ENCODE data around the gene TPM4. TPM values are rescaled to one million over a fixed set of nuclear protein-coding genes. Genes with fewer than 3 reads are reported as not detected.

Gene TPM4
- total RNA-seq, 2 donors from 2014 or later = 261 to 388 TPM

DNA sequence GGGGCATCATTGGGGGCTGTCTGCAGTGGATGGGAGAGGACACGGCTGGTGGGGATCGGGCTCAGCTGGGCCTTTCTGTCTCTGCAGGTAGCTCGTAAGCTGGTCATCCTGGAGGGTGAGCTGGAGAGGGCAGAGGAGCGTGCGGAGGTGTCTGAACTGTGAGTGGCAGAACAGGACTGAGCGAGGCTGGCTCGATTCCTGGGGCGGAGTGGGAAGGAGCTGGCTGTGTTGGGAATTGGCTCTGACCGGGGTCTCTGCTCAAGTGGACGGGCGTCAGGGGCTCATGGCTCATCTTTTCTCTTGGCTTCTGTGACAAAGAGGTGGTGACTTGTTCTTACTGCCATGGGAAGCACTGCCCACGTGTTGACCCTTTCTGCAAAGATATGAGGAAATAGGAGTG lies 11.6 kb downstream of the TPM4 start:
- peaks cover 48% of the 10 kb centered on the region for H3K36me3 ChIP-seq
- H3K9me3 ChIP-seq = no peaks in the 10 kb centered on the region
- H3K27me3 ChIP-seq = no peaks in the 10 kb centered on the region
- peak overlapping the region in 1 of 2 donors; percentile 29 for H3K9ac ChIP-seq (ENCODE audit: low read depth in 2 of 2, low read length in 2 of 2)
- intact Hi-C loops (cut with DNase I) = no loop called here
- peaks cover 30% of the 10 kb centered on the region for H3K4me1 ChIP-seq
- TF ChIP-seq, protein P1, sequence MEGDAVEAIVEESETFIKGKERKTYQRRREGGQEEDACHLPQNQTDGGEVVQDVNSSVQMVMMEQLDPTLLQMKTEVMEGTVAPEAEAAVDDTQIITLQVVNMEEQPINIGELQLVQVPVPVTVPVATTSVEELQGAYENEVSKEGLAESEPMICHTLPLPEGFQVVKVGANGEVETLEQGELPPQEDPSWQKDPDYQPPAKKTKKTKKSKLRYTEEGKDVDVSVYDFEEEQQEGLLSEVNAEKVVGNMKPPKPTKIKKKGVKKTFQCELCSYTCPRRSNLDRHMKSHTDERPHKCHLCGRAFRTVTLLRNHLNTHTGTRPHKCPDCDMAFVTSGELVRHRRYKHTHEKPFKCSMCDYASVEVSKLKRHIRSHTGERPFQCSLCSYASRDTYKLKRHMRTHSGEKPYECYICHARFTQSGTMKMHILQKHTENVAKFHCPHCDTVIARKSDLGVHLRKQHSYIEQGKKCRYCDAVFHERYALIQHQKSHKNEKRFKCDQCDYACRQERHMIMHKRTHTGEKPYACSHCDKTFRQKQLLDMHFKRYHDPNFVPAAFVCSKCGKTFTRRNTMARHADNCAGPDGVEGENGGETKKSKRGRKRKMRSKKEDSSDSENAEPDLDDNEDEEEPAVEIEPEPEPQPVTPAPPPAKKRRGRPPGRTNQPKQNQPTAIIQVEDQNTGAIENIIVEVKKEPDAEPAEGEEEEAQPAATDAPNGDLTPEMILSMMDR (IDR thresholded peaks at IDR 0.05) = no peak
- H3K4me3 ChIP-seq = no peak overlapping the region
- peak overlapping the region; percentile 64 for H3K27ac ChIP-seq
- DNase-seq = no peak

DNA sequence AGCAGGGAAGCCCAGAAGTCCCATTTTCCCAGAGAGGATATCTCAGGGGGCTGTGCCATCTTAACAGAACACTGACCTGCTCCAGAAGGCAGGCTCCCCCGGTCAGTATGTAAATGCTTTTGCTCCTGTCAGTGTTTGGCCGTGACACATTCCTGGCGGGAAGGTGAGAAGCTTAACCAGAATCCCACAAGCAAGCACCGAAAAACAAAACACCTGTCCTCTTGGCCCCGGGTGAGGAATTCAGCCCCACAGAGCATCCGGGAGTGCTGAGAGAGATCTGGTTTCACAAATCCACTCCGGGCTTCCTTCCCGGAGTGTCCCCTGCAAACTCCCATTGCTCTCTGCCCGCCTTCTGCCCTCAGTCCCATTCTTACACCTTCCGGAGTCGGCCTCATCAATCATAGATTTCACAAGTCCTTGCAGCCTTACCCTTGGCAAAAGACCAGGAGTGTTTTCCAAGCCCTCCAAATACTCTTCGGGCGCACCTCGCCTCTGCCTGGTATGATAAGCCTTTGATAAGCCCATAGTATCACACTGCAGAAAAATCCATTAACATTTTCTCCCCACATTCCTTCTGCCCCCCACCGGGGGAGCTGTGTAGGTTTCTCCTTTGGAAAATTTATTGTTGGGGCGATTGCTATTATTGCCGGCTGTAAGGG lies 12.2 kb downstream of the TPM4 start:
- Histone ChIP-seq H3K4me1 (peaks cover 30% of the 10 kb centered on the region), H3K4me3 (no peak overlapping the region), H3K36me3 (peaks cover 48% of the 10 kb centered on the region), H3K9me3 (no peaks in the 10 kb centered on the region), H3K27me3 (no peaks in the 10 kb centered on the region), H3K27ac (peak overlapping the region; percentile 64), H3K9ac (ENCODE audit: low read depth in 2 of 2, low read length in 2 of 2) (peak overlapping the region in 1 of 2 donors; percentile 52)
- TF ChIP-seq, protein P1 (IDR thresholded peaks at IDR 0.05) = no peak
- intact Hi-C loops (cut with DNase I) = no loop called here
- DNase-seq = no peak

DNA sequence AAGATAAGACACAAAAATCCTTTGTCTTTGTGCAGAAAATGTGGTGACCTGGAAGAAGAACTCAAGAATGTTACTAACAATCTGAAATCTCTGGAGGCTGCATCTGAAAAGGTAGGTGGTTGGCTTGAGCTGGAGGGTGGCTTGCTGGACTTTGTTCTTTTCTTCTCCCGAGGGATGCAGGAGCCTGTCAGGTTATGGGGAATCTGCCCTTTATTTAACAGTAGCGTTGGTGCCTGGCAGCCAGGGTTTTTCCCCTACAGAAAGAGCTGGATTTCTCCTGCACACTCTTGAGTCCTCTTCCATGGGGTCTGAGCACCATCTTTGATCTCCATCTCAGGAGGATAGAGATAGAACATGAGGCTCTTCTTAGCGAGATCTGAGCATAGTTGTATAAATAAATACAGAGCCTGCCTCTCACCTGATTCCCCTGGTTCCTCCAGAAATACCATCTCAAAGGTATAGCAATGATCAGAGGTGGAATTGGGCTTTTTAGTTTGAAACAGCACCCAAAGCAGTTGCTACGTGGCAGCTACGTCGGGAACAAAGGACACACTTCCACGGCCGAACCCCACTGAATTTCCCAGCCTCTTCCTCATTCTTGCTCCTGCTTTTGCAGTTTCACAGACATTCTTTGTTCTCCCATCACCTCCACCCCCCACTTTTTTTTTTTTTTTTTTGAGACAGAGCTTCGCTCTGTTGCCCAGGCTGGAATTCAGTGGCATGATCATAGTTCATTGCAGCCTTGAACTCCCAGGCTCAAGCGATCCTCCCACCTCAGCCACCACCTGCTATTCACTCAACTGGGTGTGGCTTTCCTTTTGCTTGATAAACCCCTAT lies 12.9 kb downstream of the TPM4 start:
- no peak overlapping the region for H3K4me3 ChIP-seq
- peak overlapping the region; percentile 64 for H3K27ac ChIP-seq
- peak overlapping the region in 1 of 2 donors; percentile 52 for H3K9ac ChIP-seq (ENCODE audit: low read depth in 2 of 2, low read length in 2 of 2)
- no peaks in the 10 kb centered on the region for H3K9me3 ChIP-seq
- intact Hi-C loops (cut with DNase I) = no loop called here
- DNase-seq = no peak
- TF ChIP-seq, protein P1 (IDR thresholded peaks at IDR 0.05) = no peak
- no peaks in the 10 kb centered on the region for H3K27me3 ChIP-seq
- peaks cover 30% of the 10 kb centered on the region for H3K4me1 ChIP-seq
- peaks cover 40% of the 10 kb centered on the region for H3K36me3 ChIP-seq

DNA sequence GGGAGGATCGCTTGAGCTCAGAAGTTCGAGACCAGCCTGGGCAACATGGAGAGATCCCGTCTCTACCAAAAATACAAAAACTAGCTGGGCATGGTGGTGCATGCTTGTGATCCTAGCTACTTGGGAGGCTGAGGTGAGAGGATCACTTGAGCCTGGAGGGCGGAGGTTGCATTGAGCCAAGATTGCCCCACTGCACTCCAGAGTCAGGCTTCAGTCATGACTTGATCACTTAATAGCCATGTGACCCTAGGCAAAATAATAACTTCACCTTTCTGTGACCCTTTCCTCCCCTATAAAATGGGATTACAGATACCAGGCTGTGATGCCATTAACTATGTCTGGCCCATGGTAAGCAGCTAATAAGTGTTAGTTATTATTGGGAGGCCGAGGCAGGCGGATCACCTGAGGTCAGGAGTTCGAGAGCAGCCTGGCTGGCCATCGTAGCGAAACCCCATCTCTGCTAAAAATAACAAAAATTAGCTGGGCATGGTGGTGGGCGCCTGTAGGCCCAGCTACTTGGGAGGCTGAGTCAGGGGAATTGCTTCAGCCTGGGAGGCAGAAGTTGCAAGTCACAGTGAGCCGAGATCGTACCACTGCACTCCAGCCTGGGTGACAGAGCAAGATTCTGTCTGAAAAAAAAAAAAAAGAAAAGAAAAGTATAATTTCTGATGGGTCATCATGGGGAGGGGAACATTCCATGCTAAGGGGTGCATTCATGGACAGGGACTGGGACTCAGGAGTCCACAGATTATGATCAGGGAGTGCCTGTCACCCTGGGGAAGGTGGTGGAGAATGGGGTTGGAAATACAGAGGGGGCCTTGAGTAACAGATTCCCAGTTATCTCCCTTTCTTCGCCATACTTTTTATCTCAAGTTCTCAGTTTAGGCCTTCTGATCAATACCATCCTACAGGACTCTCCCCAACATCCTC lies 15.5 kb downstream of the TPM4 start:
- Histone ChIP-seq H3K4me3 (no peak overlapping the region), H3K9ac (ENCODE audit: low read depth in 2 of 2, low read length in 2 of 2) (no peak overlapping the region), H3K27ac (no peak overlapping the region), H3K27me3 (no peaks in the 10 kb centered on the region), H3K4me1 (peaks cover 26% of the 10 kb centered on the region), H3K9me3 (no peaks in the 10 kb centered on the region), H3K36me3 (peaks cover 29% of the 10 kb centered on the region)
- TF ChIP-seq, protein P1 (IDR thresholded peaks at IDR 0.05) = no peak
- no peak for DNase-seq
- intact Hi-C loops (cut with DNase I) = no loop called here
